Suprapubic skin (tissue), 4 donors: ENCODE measurements around the gene C2CD3. TPM values are rescaled to one million over a fixed set of nuclear protein-coding genes. Genes with fewer than 3 reads are reported as not detected.

Experiments used
- DNase-seq, 2 donors: peaks; one replicate each; pipeline ENCODE4 v3.0.0-alpha.2; 2019; ENCODE audit warnings: low spot score in 2 of 2
- H3K27ac ChIP-seq: fragments of 200-600 bp; sonication (generic); one replicate; pipeline ENCODE4 v1.5.1; 2019
- H3K27me3 ChIP-seq: fragments of 200-600 bp; sonication (generic); one replicate; pipeline ENCODE4 v1.5.1; 2019
- H3K36me3 ChIP-seq: fragments of 200-600 bp; sonication (generic); one replicate; pipeline ENCODE4 v1.5.1; 2019
- H3K4me1 ChIP-seq: fragments of 200-600 bp; sonication (generic); one replicate; pipeline ENCODE4 v1.5.1; 2019
- H3K4me3 ChIP-seq: fragments of 200-600 bp; sonication (generic); one replicate; pipeline ENCODE4 v1.5.1; 2019; ENCODE audit warnings: mild to moderate bottlenecking
- H3K9me3 ChIP-seq: fragments of 200-600 bp; sonication (generic); one replicate; pipeline ENCODE4 v1.5.1; 2019
- CTCF ChIP-seq, 2 donors: fragments of 200-600 bp in 1 of 2; fragments of 450-650 bp in 1 of 2; sonication (generic) in 1 of 2; IDR thresholded peaks; one replicate each; pipeline ENCODE4 v1.5.1; 2016 to 2019; ENCODE audit warnings: antibody characterized with exemption in 2 of 2, mild to moderate bottlenecking in 1 of 2, moderate library complexity in 1 of 2
- EP300 ChIP-seq: sonication (generic); formaldehyde crosslinking; IDR thresholded peaks from one replicate; pipeline ENCODE4 v1.6.1; 2017; ENCODE audit warnings: antibody characterized with exemption
- POLR2A ChIP-seq, 2 donors: fragments of 450-650 bp; IDR thresholded peaks; one replicate each; pipeline ENCODE4 v1.6.1; 2017; ENCODE audit warnings: antibody characterized with exemption in 2 of 2, mild to moderate bottlenecking in 2 of 2, moderate library complexity in 2 of 2
- POLR2AphosphoS5 ChIP-seq, 3 donors: sonication (generic); formaldehyde crosslinking; IDR thresholded peaks; one replicate each; pipeline ENCODE4 v1.6.1; 2017; ENCODE audit warnings: antibody characterized with exemption in 3 of 3
- WGBS: methylation state at CpG from one replicate; pipeline ENCODE4 v1.1.5; 2018; 5-methylcytosine and 5-hydroxymethylcytosine counted together
- total RNA-seq, 4 donors: library from RNA; depleted of rRNA; stranded (reverse); fragments of >200 nt; gene quantifications; one replicate each; pipeline ENCODE4 v1.1.0, GENCODE V29; 2016

The C2CD3 gene
- total RNA-seq, 4 donors from 2014 or later = 16.9 to 41.3 (median 29.2) TPM

DNA sequence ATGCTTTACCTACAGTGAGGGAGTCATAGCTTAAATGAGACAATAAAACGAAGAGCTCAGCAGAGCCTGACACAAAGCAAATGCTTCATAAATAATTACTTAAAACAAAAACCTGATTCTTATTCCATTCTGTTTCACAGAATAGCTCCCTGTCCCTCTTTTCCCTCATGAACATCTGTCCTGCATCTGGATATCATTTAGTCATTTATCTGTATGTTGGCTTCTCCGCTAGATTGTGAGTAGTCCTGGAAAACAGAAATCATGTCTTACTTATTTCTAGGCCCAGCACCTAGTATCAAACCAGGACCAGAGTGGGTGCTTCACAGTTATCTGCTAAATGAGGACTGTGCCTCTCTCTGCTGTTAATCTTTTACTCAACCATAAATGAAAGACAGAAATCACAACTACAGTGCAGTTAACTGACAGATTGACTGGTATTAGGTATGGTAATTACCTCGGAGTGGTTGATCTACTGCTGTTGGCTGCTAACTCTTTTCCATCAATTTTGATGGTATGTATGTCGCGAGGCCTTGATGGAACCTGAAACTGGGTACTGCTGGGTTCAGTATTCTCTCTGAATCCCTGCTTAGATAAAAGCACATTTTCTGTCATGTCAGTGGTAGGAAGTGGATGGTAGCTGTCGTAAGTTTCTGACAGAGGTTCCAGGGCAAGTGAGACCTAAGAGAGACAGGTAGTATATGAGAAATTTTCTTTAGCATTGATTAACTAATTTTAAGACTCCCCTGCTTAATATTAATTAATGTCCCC lies 31.5 kb downstream of the C2CD3 start:
- TF ChIP-seq CTCF (IDR thresholded peaks at IDR 0.05) (no peak), EP300 (no peak), POLR2A (IDR thresholded peaks at IDR 0.05) (no peak), POLR2AphosphoS5 (IDR thresholded peaks at IDR 0.05) (no peak)
- peaks cover 17% of the 10 kb centered on the region for H3K4me1 ChIP-seq
- peak overlapping the region; percentile 15 for H3K27ac ChIP-seq
- H3K4me3 ChIP-seq = no peak overlapping the region
- peaks cover 7% of the 10 kb centered on the region for H3K36me3 ChIP-seq
- H3K9me3 ChIP-seq = no peaks in the 10 kb centered on the region
- no peak for DNase-seq
- WGBS = 84% methylated on average over 6 of the region's 6 CpGs
- H3K27me3 ChIP-seq = no peaks in the 10 kb centered on the region

DNA sequence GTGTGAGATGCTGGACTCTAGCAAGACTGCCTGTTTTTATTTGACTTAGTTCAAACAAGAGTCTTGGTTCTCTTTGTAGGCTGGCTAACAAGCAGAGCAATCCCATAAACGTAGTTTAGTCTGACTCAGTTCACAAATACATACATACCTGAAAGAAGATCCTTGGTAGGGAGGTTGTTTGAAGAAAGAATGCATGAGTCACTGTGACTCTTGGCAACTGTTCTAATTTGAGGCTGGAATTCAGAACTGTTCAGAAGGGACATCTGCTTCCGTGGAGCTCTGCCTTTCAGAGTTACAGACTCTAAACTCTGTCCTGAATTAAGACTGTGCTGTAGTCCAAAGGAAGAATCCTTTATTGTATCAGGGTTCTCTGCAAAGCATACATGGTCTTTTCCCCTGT lies 32.2 kb downstream of the C2CD3 start:
- Histone ChIP-seq H3K4me1 (peaks cover 17% of the 10 kb centered on the region), H3K4me3 (no peak overlapping the region), H3K27ac (peak overlapping the region; percentile 15), H3K36me3 (peaks cover 7% of the 10 kb centered on the region), H3K9me3 (no peaks in the 10 kb centered on the region), H3K27me3 (no peaks in the 10 kb centered on the region)
- TF ChIP-seq CTCF (IDR thresholded peaks at IDR 0.05) = no peak
- no peak for TF ChIP-seq EP300
- DNase-seq = no peak
- WGBS = 36% methylated on average over 2 of the region's 2 CpGs

- no peak for DNase-seq
- H3K36me3 ChIP-seq = peaks cover 7% of the 10 kb centered on the region
- H3K4me3 ChIP-seq = no peak overlapping the region
- no peak for TF ChIP-seq EP300
- TF ChIP-seq POLR2A (IDR thresholded peaks at IDR 0.05) = no peak
- no peak for TF ChIP-seq POLR2AphosphoS5 (IDR thresholded peaks at IDR 0.05)
- no peak for TF ChIP-seq CTCF (IDR thresholded peaks at IDR 0.05)
- peaks cover 17% of the 10 kb centered on the region for H3K4me1 ChIP-seq
- H3K27me3 ChIP-seq = no peaks in the 10 kb centered on the region
- H3K27ac ChIP-seq = no peak overlapping the region
- WGBS = 63% methylated on average over 2 of the region's 2 CpGs
- no peaks in the 10 kb centered on the region for H3K9me3 ChIP-seq
These were observed 32.8 kb downstream of the C2CD3 start for GRCh38 chr11:74138021-74138420.

- H3K4me1 ChIP-seq = peaks cover 17% of the 10 kb centered on the region
- H3K27ac ChIP-seq = no peak overlapping the region
- TF ChIP-seq POLR2A (IDR thresholded peaks at IDR 0.05) (no peak), CTCF (IDR thresholded peaks at IDR 0.05) (no peak), POLR2AphosphoS5 (IDR thresholded peaks at IDR 0.05) (no peak), EP300 (no peak)
- H3K9me3 ChIP-seq = no peaks in the 10 kb centered on the region
- peaks cover 22% of the 10 kb centered on the region for H3K36me3 ChIP-seq
- H3K27me3 ChIP-seq = no peaks in the 10 kb centered on the region
- WGBS = 87% methylated on average over 3 of the region's 3 CpGs
- no peak overlapping the region for H3K4me3 ChIP-seq
- no peak for DNase-seq
These were observed 35.5 kb downstream of the C2CD3 start for GRCh38 chr11:74135127-74135840.

DNA sequence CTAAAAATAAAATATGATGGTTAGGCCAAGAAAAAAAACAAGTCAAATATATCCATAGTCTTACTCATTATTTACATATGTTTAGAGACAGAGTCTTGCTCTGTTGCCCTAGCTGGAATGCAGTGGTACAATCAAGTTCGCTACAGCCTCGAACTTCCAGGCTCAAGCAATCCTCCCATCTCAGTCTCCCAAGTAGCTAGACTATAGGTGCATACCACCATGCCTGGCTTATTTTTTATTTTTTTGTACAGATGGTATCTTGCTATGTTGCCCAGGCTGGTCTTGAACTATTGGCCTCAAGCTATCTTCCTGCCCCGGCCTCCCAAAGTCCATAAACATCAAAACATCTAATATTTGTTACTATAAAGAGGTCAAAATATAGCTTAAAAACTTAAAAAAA lies 36.1 kb downstream of the C2CD3 start:
- Histone ChIP-seq H3K36me3 (peaks cover 25% of the 10 kb centered on the region), H3K4me1 (peaks cover 17% of the 10 kb centered on the region), H3K4me3 (no peak overlapping the region), H3K9me3 (no peaks in the 10 kb centered on the region), H3K27me3 (no peaks in the 10 kb centered on the region), H3K27ac (no peak overlapping the region)
- WGBS = 92% methylated on average over 3 of the region's 3 CpGs
- TF ChIP-seq POLR2AphosphoS5 (IDR thresholded peaks at IDR 0.05) (no peak), CTCF (IDR thresholded peaks at IDR 0.05) (no peak), POLR2A (IDR thresholded peaks at IDR 0.05) (no peak), EP300 (no peak)
- no peak for DNase-seq
